Activated CD4-positive, alpha-beta memory T cell treated with anti-CD3 and anti-CD28 coated beads for 36 hours (primary cell): ENCODE measurements around the gene BRAT1. TPM values are rescaled to one million over a fixed set of nuclear protein-coding genes. Genes with fewer than 3 reads are reported as not detected.

ENCODE experiments used
- CTCF ChIA-PET: fragments of 350-600 bp; sonication (Branson Sonifier 250); formaldehyde crosslinking; loops from one replicate; lab custom pipeline; 2021; ENCODE audit warnings: antibody characterized with exemption, inconsistent platforms; lab: Charles Lee
- POLR2A ChIA-PET: fragments of 350-600 bp; sonication (Branson Sonifier 250); formaldehyde crosslinking; loops from one replicate; lab custom pipeline; 2021; ENCODE audit warnings: antibody characterized with exemption; lab: Charles Lee
- DNase-seq: peaks from one replicate; pipeline ENCODE4 v3.0.0-alpha.2; 2020
- H3K27ac Mint-ChIP-seq: one replicate; pipeline ENCODE4 v1.8.0; 2021; ENCODE audit warnings: mixed read lengths
- H3K27me3 Mint-ChIP-seq: one replicate; pipeline ENCODE4 v1.8.0; 2021; ENCODE audit warnings: mixed read lengths
- H3K36me3 Mint-ChIP-seq: one replicate; pipeline ENCODE4 v1.8.0; 2021; ENCODE audit warnings: mixed read lengths
- H3K4me1 Mint-ChIP-seq: one replicate; pipeline ENCODE4 v1.8.0; 2021; ENCODE audit warnings: low read depth, mixed read lengths
- H3K4me3 Mint-ChIP-seq: one replicate; pipeline ENCODE4 v1.8.0; 2021; ENCODE audit warnings: mild to moderate bottlenecking, mixed read lengths
- H3K9me3 Mint-ChIP-seq: one replicate; pipeline ENCODE4 v1.8.0; 2021; ENCODE audit warnings: mixed read lengths
- intact Hi-C: fragments of 100-400 bp; cut with micrococcal nuclease; formaldehyde crosslinking; loops from one replicate; pipeline ENCODE4 v1.15.1; 2023
- total RNA-seq, 2 experiments: library from RNA; stranded (reverse); gene quantifications; one replicate each; pipeline ENCODE4 v1.2.3, GENCODE V29; 2021

Gene BRAT1
- total RNA-seq, 2 experiments from 2014 or later, result 33.5 to 33.6 TPM

DNA sequence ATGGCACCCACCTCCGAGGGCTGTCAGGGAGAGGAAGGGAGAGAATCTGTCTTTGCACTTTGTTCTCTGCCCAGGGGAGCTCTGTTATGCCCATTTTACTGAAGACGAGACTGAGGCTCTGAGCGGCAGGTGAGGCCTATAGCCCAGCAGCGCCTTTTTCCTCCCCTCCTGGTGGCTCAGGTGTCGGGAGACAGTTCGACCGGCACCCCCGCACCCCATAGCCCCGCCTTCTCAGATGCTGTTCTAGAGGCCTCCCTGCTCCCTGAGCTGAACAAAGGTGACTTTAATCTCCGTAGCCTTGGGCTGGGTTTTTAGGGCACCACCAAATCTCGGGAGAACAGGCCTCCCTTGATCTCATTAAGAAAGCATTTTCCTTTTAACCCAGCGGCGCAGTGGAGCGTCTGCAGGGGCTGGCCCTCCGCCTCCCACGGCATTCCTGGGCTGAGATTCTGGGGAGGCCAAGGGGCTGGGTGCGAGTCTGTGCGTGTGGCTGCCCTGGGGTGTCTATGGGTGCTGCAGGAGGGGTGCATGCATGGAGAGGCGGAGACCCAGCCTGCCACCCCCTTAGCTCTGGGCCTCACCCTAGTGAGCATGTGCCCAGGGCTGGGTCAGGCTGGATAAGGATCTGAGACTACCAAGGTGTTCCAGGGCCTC lies 32.4 kb downstream of the BRAT1 start:
- peaks cover 47% of the 10 kb centered on the region for H3K4me1 Mint-ChIP-seq
- H3K36me3 Mint-ChIP-seq, result peaks cover 10% of the 10 kb centered on the region
- intact Hi-C loops, result loop anchor here (1.0 to 5.0 kb wide), 4 partner anchors 7 to 121 kb away; partner anchors contain the start of genes CHST12 and GRIFIN
- ChIA-PET POLR2A (interaction anchor here (2.5 kb wide), 1 partner anchor 12 kb away, joined by 18 read pairs; no protein-coding TSS in a partner anchor), CTCF (interaction anchor here (1.0 to 1.5 kb wide), 2 partner anchors 36 to 54 kb away, joined by 3 to 4 read pairs; no protein-coding TSS in a partner anchor)
- H3K27ac Mint-ChIP-seq, result peak overlapping the region; percentile 83
- H3K4me3 Mint-ChIP-seq, result peak overlapping the region; percentile 87
- H3K9me3 Mint-ChIP-seq, result no peaks in the 10 kb centered on the region
- H3K27me3 Mint-ChIP-seq, result no peaks in the 10 kb centered on the region
- DNase-seq, result peak; percentile 68

DNA sequence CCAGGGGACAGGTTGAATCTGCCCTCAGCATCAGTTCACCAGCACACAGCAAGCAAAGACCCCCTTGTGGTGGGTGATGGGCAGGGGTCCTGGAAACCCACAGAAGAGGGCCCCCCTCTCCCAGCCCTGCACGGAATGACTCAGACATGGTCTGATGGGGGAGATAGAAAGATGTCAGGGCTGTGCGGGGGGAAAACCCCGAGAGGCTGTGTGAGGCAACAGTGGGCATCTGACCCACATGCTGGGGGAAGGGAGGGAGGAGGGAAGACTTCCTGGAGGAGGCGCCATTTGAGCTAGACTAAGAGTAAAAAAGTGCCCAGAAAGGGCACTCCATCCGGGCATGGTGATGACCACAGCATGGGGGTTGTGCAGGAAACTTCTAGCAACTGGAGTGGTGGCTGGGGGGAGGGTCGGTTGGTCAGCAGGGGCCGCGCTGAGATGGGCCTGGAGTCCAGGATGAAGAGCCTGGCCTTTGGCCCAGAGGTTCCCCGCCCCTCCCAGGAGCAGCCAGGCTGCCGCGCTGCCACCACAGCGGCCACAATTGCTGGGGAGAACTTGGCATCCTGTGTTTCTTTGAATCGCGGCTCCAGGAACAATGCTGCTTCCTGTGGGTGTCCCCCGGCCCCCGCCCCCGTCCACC lies 33.3 kb downstream of the BRAT1 start:
- intact Hi-C loops, result loop anchor here (1.0 to 5.0 kb wide), 4 partner anchors 8 to 120 kb away; partner anchors contain the start of genes CHST12 and GRIFIN
- Mint-ChIP-seq H3K9me3 (no peaks in the 10 kb centered on the region), H3K4me1 (peaks cover 39% of the 10 kb centered on the region), H3K36me3 (peaks cover 8% of the 10 kb centered on the region), H3K4me3 (peak overlapping the region; percentile 87), H3K27me3 (no peaks in the 10 kb centered on the region), H3K27ac (peak overlapping the region; percentile 83)
- DNase-seq, result peak; percentile 90
- POLR2A ChIA-PET, result interaction anchor here (1.0 to 2.5 kb wide), 2 partner anchors 8 to 11 kb away, joined by 5 to 18 read pairs; no protein-coding TSS in a partner anchor
- CTCF ChIA-PET, result interaction anchor here (1.5 kb wide), 1 partner anchor 54 kb away, joined by 3 read pairs; no protein-coding TSS in a partner anchor

DNA sequence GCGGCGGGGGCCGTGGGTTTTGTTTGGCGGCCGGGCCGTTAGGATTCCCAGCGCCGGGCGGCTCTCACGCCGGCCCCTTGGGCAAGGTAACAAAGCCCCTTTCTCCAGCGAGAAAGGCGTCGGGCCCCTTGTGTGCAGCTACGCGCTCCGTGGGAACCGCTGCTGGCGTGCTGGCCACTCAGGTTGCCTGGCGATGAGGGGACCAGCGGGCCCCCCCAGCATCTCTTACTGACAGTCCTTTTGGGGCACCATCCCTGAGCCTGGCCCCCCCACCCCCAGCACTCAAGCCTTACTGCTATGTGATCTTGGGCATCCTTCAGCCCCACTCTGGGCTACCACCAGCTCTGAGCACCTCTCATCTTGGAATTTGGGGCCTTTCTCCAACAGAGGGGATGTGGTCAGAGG lies 34.0 kb downstream of the BRAT1 start:
- peaks cover 8% of the 10 kb centered on the region for H3K36me3 Mint-ChIP-seq
- no peaks in the 10 kb centered on the region for H3K27me3 Mint-ChIP-seq
- peak overlapping the region; percentile 87 for H3K4me3 Mint-ChIP-seq
- H3K27ac Mint-ChIP-seq, result peak overlapping the region; percentile 83
- no peak for DNase-seq
- no peaks in the 10 kb centered on the region for H3K9me3 Mint-ChIP-seq
- POLR2A ChIA-PET, result interaction anchor here (0.9 to 2.5 kb wide), 3 partner anchors 9 to 18 kb away, joined by 3 to 18 read pairs (median 5); no protein-coding TSS in a partner anchor
- CTCF ChIA-PET, result interaction anchor here (0.9 to 1.5 kb wide), 2 partner anchors 34 to 53 kb away, joined by 3 read pairs; partner anchors contain the start of gene BRAT1
- intact Hi-C loops, result loop anchor here (5.0 kb wide), 2 partner anchors 44 to 119 kb away; partner anchors contain the start of genes CHST12 and GRIFIN
- peaks cover 34% of the 10 kb centered on the region for H3K4me1 Mint-ChIP-seq

DNA sequence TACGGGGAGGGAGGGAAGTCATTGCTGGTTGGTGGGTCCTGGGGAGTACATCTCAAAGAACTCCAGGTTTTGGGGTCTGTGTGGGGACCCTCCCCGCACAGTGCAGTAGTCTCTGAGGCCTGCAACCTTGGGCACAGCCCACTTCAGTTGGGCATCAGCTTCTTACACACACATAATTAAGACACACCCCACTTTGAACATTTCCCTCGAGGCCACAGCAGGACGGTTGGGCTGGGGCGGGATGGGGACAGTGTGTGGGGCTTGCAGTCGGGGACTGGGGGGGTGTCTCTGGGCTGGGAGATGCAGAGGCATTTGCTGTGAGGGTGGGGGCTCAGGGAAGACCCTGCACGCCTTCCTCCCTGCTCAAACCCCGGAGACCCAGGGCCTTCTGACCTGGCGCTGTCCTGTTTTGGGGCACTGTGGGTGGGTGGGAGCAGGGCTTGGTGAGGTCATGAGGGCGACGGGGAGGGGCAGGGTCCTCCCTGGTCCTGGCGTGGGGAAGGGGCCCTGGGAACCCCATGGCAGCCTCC lies 34.5 kb downstream of the BRAT1 start:
- intact Hi-C loops, result loop anchor here (5.0 kb wide), 2 partner anchors 44 to 119 kb away; partner anchors contain the start of genes CHST12 and GRIFIN
- Mint-ChIP-seq H3K4me1 (peaks cover 30% of the 10 kb centered on the region), H3K4me3 (peak overlapping the region; percentile 97), H3K27me3 (no peaks in the 10 kb centered on the region), H3K9me3 (no peaks in the 10 kb centered on the region), H3K36me3 (peaks cover 8% of the 10 kb centered on the region), H3K27ac (peak overlapping the region; percentile 81)
- ChIA-PET CTCF (interaction anchor here (0.9 to 1.2 kb wide), 2 partner anchors 33 to 35 kb away, joined by 3 read pairs; partner anchors contain the start of gene BRAT1), POLR2A (interaction anchor here (0.9 to 2.5 kb wide), 4 partner anchors 9 to 19 kb away, joined by 3 to 18 read pairs (median 4); no protein-coding TSS in a partner anchor)
- no peak for DNase-seq

DNA sequence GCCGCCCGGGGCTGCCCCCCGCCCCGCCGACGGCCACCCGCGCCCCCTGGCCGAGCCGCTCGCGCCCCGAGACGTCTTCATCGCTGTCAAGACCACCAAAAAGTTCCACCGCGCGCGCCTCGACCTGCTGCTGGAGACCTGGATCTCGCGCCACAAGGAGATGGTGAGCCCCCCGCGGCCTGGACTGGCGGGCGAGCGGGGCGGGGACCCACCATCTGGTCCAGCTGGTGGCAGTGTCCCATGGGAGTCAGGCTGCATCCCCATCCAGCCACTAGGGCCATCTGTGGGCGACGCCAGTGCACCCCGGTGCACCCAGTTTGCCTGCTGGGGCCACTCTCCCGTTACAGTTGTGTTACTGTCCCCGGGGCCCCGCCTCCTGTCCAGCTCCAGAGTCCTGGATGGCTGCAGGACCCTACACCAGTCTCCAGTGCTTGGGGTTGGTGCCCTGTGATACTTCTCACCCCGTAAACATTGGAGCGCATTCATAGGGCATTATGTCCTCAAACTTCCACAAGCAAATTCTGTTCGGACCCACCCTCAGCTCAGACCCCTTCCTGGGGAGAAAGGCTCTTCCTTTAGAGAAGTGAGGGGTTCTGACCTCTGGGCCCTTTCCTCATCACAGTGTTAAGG lies 35.1 kb downstream of the BRAT1 start:
- Mint-ChIP-seq H3K4me3 (peak overlapping the region; percentile 97), H3K36me3 (peaks cover 8% of the 10 kb centered on the region), H3K27me3 (no peaks in the 10 kb centered on the region), H3K9me3 (no peaks in the 10 kb centered on the region), H3K27ac (peak overlapping the region; percentile 81), H3K4me1 (peaks cover 27% of the 10 kb centered on the region)
- peak; percentile 62 for DNase-seq
- CTCF ChIA-PET, result interaction anchor here (0.9 to 1.2 kb wide), 2 partner anchors 34 to 35 kb away, joined by 3 read pairs; partner anchors contain the start of gene BRAT1
- POLR2A ChIA-PET, result interaction anchor here (0.7 to 1.0 kb wide), 2 partner anchors 9 to 36 kb away, joined by 3 read pairs; no protein-coding TSS in a partner anchor
- intact Hi-C loops, result loop anchor here (5.0 kb wide), 2 partner anchors 43 to 118 kb away; partner anchors contain the start of genes CHST12 and GRIFIN

DNA sequence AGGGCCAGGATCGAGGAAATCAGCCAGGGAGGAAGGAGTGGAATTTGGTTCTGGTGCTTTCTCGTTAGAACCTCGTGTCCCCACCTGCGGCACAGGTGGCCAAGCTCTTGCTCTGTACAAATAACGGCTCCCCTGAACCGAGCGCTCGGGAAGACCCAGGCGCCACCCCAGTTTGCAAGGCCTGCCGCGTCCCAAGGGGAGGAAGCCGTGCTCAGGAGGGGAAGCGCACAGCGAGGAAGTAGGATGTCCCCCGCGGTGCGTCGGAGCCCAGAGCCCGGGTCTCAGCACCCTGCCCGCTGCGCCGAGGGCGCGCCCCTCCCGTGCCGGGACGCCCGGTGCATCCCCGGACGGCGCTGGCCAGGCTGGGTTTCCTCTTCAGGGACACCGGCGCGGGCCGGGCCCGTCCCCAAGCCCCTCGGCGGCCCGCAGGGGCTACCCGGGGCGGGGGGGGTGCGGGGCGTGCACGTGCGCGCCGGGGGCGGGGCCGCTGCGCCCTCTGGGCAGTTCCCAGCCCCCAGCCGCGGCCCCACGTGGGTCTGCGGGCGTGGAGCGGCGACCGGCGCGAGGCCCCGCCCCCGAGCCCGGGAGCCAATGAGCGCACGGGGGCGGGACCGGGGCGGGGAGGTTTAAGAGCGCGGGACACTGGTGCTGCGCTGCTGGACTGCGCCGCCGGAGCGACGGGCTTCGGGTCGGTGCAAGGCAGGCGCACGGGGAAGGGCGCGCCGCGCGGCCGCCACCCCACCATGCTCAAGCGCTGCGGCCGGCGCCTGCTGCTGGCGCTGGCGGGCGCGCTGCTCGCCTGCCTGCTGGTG lies 36.0 kb downstream of the BRAT1 start, which contains the start of gene LFNG:
Gene LFNG, plus strand, starts transcription at position 656 of the 812 bp plus-strand sequence. Its CDS starts 88 bp downstream, at position 744.
- POLR2A ChIA-PET, result interaction anchor here (0.7 kb wide), 1 partner anchor 9 kb away, joined by 4 read pairs; no protein-coding TSS in a partner anchor

DNA sequence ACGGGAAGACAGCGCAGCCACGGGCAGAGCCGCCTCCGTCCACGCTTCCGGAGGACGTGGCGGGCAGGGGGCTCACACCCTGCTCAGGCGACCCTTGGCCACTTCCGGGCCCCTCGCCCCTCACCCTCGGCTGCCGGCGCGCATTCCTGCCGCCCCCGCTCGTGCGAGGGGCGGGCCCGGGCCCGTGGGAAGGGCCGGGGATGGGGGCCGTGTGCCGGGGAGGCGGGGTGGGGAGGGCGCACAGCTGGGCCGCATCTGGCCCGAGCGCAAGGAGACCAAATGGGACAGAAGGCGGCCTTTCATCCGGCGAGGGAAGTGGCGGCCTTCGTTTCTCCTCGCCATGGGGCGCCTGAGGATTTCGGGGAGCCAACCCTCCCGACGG lies 36.6 kb downstream of the BRAT1 start:
- ChIA-PET POLR2A (interaction anchor here (0.7 kb wide), 1 partner anchor 8 kb away, joined by 4 read pairs; no protein-coding TSS in a partner anchor), CTCF (no interaction called here)
- DNase-seq, result no peak
- Mint-ChIP-seq H3K36me3 (peaks cover 8% of the 10 kb centered on the region), H3K27ac (peak overlapping the region; percentile 18), H3K9me3 (no peaks in the 10 kb centered on the region), H3K4me1 (peaks cover 24% of the 10 kb centered on the region), H3K4me3 (peak overlapping the region; percentile 67), H3K27me3 (no peaks in the 10 kb centered on the region)
- intact Hi-C loops, result loop anchor here (1.0 kb wide), 1 partner anchor 7 kb away; no protein-coding TSS in a partner anchor

More for the DNA sequence above, 36.0 kb downstream of the BRAT1 start, which contains the start of gene LFNG:
- Mint-ChIP-seq H3K36me3 (peaks cover 8% of the 10 kb centered on the region), H3K27ac (peak within 1 kb of the TSS; percentile 81), H3K4me1 (peaks cover 27% of the 10 kb centered on the region), H3K27me3 (no peaks in the 10 kb centered on the region), H3K9me3 (no peaks in the 10 kb centered on the region), H3K4me3 (peak within 1 kb of the TSS; percentile 97)
- CTCF ChIA-PET, result interaction anchor here (1.2 kb wide), 1 partner anchor 35 kb away, joined by 3 read pairs; no protein-coding TSS in a partner anchor
- intact Hi-C loops, result loop anchor here (1.0 kb wide), 1 partner anchor 8 kb away; no protein-coding TSS in a partner anchor
- DNase-seq, result peak; percentile 86

DNA sequence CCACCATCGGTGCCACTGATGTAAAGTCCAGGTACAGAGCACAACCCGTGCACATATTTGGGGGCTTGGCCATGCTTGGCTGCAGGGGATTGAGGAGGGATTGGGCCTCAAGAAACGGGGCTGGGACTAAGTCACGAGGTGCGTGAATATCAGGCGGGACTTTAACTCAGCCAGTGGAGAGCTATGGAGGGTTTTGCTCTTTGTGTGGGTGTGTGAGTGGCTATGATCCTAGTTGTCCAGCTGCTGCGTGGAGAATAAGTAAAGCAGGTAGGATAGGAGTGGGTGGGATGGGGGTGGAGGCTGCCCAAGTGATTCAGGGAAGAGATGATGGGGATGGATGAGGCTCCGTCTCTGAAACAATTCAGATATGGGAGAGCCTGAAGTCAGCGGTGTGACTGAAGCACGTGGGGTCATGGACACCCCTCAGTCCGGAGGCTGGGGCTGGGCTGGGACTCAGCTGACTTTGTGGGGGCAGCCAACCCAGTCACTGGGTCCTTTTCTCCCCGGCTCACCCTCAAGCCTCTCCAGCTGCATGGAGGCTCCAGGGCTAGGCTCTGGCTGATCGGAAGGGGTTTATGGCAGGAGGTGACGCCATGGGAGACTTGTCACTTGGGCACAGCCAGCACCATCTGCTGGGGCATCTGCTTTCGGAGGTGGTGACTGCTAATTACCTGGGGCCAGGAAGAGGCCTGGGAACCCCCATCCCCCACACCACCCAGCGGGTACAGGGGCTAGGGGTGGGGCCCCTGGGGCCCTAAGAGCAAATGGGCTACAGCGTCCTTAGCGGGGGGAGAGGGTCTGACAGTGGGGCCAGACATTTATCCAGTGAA lies 37.4 kb downstream of the BRAT1 start:
- ChIA-PET CTCF (no interaction called here), POLR2A (no interaction called here)
- intact Hi-C loops, result no loop called here
- H3K27ac Mint-ChIP-seq, result peak overlapping the region; percentile 28
- no peaks in the 10 kb centered on the region for H3K27me3 Mint-ChIP-seq
- DNase-seq, result no peak
- peaks cover 26% of the 10 kb centered on the region for H3K4me1 Mint-ChIP-seq
- H3K4me3 Mint-ChIP-seq, result peak overlapping the region; percentile 56
- no peaks in the 10 kb centered on the region for H3K9me3 Mint-ChIP-seq
- H3K36me3 Mint-ChIP-seq, result peaks cover 5% of the 10 kb centered on the region

DNA sequence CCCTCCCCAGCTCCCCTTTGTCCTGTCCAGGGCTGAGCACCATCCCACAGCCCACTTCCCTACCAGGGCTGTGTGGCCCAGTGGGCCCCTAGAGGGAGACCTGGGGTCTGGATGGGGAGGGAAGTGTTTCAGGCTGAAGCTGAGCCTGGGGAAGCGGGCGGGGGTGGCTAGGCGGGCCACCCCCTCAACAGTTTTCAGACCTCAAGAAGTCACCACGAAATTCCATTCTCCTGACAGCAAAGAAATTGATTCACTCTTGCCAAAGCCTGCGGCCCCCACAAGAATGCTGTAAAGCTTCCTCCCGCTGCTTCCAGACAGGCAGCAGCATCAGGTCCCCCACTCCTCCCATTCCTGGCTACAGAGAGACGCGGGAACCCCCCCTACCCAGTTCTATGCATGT lies 38.3 kb downstream of the BRAT1 start:
- no peak for DNase-seq
- ChIA-PET POLR2A (no interaction called here), CTCF (no interaction called here)
- no peak overlapping the region for H3K4me3 Mint-ChIP-seq
- H3K27ac Mint-ChIP-seq, result no peak overlapping the region
- H3K4me1 Mint-ChIP-seq, result peaks cover 30% of the 10 kb centered on the region
- H3K9me3 Mint-ChIP-seq, result no peaks in the 10 kb centered on the region
- intact Hi-C loops, result no loop called here
- no peaks in the 10 kb centered on the region for H3K27me3 Mint-ChIP-seq
- peaks cover 3% of the 10 kb centered on the region for H3K36me3 Mint-ChIP-seq

DNA sequence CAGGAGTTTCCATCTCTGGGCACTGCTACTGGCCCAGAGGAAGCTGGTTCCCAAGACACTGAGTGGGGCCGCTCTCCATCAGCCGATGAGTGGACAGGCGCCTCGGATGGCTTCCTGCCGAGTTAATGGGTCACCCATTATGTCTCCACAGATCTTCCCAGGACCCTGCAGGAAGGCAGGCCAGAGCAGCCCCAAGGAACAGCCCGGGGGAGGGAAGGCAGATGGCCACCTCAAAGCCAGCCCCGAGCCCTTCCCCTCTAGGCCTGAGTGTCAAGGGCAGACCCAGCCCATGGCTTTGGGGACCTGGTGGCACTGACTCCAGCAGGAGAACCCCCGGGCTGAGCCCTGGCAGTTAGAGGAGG lies 39.1 kb downstream of the BRAT1 start:
- no peak overlapping the region for H3K4me3 Mint-ChIP-seq
- peak overlapping the region; percentile 13 for H3K27ac Mint-ChIP-seq
- CTCF ChIA-PET, result interaction anchor here (1.3 kb wide), 1 partner anchor 47 kb away, joined by 3 read pairs; no protein-coding TSS in a partner anchor
- no peak for DNase-seq
- POLR2A ChIA-PET, result no interaction called here
- peaks cover 32% of the 10 kb centered on the region for H3K4me1 Mint-ChIP-seq
- no peaks in the 10 kb centered on the region for H3K9me3 Mint-ChIP-seq
- H3K27me3 Mint-ChIP-seq, result no peaks in the 10 kb centered on the region
- intact Hi-C loops, result no loop called here
- H3K36me3 Mint-ChIP-seq, result peaks cover 3% of the 10 kb centered on the region
